GM19238 (cell line): ENCODE results near the gene SLC9C2.
"Not testable (repeated sequence)": the region's sequence is repeated elsewhere in the genome, so short reads cannot be mapped to it uniquely, and the experiment has no call there.

Experiments
- DNase-seq: peaks from one replicate; pipeline ENCODE4 v3.0.0; 2011; ENCODE audit warnings: low spot score; ENCODE audit not compliant: insufficient read length

SLC9C2 gene

GRCh38 chr1:173603056-173603591 lies at the start of gene SLC9C2:
SLC9C2 (minus strand) TSS chr1:173603072; CDS start chr1:173601776, 1,296 bp downstream.
- no peak for DNase-seq

- DNase-seq, result no peak
Measured at GRCh38 chr1:173648880-173649605, 46.2 kb upstream of the SLC9C2 start.

DNA sequence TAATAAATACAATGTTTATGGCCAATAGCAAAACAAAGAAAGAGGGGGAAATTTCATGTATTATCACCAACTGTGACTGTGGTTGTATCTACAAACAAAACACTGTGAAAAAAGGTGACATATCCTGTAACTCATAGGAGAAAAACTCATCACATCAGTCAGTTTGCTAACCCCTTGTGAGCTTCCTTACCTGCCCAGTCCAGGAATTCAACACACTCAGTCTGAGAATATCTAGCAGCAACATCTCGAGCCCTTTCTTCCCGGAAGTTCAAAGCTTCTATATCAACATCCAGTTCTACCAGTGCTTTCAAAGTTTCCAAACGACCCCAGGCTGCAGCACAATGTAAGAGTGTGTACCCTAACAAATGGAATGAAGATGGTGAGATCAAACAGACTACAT lies 43.8 kb upstream of the SLC9C2 start:
- no peak for DNase-seq

DNA sequence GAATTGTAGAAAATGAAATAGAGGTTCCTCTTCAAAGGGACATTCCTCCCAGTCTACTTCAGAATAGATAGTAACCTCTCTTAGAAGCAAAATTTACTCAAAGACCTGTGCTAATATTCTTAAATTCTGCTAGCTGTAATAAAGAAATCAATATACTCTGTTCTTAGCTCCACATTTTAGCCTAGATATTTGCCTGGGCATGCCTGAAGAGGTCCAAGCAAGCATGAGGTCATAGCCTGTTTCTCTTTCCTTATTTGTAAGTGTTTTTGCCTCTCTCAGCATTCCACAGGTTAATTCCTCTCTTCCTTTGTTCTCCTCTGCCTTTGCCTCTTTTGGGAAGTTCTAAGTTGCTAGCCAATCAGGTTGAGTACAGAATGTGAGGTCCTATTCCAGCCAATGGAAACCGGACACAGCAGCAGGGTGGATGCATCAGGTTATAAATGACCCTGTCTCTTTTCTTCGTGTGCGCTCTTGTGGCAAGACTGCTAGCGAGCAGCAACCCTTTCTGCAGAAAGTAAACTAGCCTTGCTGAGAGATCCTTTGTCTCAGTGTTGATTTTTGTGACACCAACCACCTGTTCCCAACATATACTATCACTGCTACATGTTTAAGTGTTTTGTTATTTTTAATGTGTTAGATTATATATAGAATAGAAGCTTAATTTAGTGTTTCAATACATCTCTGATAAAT lies 39.7 kb upstream of the SLC9C2 start:
- DNase-seq, result not testable (repeated sequence)

DNA sequence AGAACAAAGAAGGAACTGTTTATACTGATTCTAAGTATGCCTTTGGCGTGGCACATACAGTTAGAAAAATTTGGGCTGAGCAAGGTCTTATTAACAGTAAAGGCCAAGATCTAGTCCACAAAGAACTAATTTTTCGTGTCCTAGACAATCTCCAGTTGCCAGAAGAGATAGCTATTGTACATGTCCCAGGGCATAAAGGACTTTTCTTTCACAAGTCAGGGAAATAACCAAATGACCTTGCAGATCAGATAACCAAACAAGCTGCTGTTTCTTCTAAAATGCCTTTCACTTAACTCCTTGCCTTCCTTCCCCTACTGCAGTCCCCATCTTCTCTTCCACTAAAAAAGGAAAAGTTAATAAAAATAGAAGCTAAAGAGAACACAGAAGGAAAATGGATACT lies 36.2 kb upstream of the SLC9C2 start:
- DNase-seq, result no peak

- no peak for DNase-seq
Measured at GRCh38 chr1:173638043-173639021, 35.5 kb upstream of the SLC9C2 start.

DNA sequence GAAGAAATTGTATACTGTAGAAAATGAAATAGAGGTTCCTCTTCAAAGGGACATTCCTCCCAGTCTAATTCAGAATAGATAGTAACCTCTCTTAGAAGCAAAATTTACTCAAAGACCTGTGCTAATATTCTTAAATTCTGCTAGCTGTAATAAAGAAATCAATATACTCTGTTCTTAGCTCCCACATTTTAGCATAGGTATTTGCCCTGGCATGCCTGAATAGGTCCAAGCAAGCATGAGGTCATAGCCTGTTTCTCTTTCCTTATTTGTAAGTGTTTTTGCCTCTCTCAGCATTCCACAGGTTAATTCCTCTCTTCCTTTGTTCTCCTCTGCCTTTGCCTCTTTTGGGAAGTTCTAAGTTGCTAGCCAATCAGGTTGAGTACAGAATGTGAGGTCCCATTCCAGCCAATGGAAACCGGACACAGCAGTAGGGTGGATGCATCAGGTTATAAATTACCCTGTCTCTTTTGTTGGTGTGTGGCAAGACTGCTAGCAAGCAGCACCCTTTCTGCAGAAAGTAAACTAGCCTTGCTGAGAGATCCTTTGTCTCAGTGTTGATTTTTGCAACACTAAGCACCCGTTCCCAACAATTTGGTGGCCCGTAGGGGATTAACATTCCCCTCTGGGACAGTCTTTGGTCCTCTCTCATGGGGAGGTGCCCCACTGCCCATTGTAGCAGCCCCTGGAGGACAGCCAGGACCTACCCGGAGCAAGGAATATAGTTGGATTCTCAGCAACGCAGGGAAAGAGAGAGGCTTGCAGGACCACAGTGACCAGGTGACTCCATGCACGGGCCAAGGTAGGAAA lies 34.6 kb upstream of the SLC9C2 start:
- DNase-seq, result not testable (repeated sequence)

GRCh38 chr1:173635116-173635515 lies 32.2 kb upstream of the SLC9C2 start, which contains the start of gene TEX50:
TEX50 (plus strand) TSS chr1:173635338; CDS start chr1:173635522, 184 bp downstream.
- no peak for DNase-seq

GRCh38 chr1:173628888-173629287 lies 26.0 kb upstream of the SLC9C2 start:
- DNase-seq, result no peak

GRCh38 chr1:173627269-173627668 lies 24.4 kb upstream of the SLC9C2 start:
- DNase-seq, result no peak

DNA sequence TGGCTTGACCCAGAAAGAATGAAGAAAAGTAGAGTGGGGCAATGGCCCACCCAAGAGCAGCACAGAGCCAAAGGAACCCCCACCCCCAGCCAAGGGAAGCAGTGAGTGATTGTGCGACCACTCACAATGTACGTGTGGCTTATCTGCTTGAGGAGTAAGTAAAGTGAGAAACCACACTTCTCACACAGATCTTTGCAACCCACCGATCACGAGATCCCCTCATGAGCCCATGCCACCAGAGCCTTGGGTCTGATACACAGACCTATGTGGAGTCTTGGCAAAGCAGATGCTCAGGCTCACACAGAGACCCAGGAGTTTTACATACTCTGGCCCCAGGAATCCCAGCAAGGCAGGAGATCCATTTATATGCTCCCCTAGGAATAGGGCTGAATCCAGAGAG lies 14.0 kb upstream of the SLC9C2 start:
- DNase-seq, result no peak

- DNase-seq, result not testable (repeated sequence)
Measured at GRCh38 chr1:173613086-173613485, 10.2 kb upstream of the SLC9C2 start.

GRCh38 chr1:173608503-173609216 lies 5.8 kb upstream of the SLC9C2 start:
- DNase-seq, result no peak

DNA sequence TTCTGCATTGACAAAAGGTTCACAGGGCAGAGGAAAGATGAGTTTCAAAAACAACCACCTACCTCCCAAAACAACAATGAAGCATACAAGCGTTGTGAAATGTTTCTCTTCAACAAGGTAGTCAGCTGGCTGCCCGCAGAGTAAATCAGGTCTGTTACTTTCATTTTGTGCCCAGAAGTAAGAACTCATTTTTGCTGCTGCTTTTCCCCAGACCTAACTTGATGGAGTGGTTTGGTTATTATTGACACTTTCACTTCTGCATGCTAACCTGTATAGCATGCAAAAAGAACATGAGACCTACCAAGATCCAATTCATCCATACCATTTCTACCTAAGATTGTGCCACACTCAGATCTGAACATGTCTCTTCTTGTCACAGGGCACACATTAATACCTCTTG lies 1.3 kb downstream of the SLC9C2 start:
- DNase-seq, result no peak

- DNase-seq, result no peak
Measured at GRCh38 chr1:173596097-173596825, 6.6 kb downstream of the SLC9C2 start.

DNA sequence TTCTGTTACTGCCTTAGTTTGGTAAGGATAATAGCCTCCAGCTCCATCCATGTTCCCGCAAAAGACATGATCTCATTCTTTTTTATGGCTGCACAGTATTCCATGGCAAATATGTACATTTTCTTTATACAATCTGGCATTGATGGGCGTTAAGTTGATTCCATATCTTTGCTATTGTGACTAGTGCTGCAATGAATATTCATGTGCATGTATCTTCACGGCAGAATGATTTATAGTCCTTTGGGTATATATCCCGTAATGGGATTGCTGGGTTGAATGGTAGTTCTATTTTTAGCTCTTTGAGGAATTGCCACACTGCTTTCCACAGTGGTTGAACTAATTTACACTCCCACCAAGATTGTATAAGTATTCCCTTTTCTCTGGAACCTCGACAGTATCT lies 11.7 kb downstream of the SLC9C2 start:
- DNase-seq, result not testable (repeated sequence)

GRCh38 chr1:173590557-173590956 lies 12.3 kb downstream of the SLC9C2 start:
- no peak for DNase-seq

DNA sequence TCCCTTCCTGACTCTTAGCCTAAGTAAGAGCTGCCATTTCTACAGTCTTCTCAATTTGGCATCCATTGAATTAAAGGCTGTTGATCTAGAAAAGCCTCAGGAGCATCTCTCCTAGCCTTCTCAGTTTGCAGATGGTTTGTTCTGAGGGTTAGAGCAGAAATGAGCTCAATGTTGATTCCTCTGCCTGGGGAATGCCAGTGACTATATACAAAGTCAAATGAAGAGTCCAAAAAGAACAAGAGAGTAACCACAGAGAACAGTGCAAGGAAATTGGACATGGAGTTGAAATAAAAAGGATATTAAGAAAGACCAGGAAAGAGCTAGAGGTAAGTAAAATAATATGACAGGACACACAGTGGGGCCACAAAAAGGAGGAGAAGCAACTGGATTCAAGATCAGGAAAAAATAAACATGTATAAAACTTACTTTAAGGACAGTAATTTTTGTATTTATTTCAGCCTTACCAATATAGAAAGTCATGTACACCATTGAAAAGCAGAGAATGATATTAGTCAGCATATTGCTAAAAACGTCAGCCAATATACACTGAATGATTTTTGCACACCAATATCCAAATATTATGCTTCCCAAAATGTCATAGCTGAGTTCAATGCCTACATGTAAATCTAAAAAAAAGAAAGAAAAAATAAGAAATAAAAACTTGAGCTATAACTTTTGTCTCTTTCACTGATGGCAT lies 21.3 kb downstream of the SLC9C2 start:
- DNase-seq, result no peak

DNA sequence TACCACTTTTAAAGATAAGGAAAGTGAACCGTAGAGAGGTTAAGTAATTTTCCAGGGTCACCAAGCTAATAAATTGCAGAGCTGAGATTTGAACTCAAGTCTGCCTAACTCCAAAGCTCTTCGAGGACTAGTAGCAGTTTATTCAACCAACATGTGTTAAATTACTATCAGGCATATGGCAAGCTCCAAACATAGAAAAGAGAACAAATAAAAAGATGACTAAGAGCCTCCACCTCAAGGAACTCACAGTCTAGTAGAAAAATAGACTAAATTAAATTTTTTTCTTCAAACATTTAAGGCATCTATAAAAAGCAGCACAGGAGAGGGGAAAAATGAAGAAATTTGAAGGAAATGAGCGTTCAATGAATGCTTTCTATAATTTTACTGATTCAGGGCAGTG lies 22.2 kb downstream of the SLC9C2 start:
- no peak for DNase-seq
